ENCODE data around the gene BTN2A1.

Gene BTN2A1

DNA sequence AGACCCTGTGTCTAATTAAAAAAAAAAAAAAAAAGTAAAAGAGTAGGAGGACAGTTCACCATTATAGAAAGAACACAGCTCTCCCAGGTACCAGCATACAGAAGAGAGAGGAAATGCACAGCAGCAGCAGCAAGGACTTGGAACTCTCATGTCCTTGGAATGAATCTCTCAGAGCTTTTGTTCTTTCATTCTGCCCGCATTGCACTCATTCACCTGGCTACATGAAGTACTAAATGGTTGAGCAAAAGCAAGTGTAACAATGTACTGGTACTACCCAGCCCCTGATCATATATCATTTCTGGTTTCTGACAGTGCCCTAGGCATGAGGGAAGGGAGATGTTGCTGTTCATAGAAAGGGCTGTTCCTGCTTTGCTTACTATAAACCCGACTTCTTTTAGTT is 29.5 kb upstream of the BTN2A1 start:
- no peak overlapping the region for H3K27ac ChIP-seq (ENCODE audit: low read depth, low read length)
- H3K9ac ChIP-seq (ENCODE audit: low read length) = no peak overlapping the region
- no peak overlapping the region for H3K4ac ChIP-seq (ENCODE audit: low read depth, low read length)
- H4K12ac ChIP-seq (ENCODE audit: low read depth, low read length) = no peak overlapping the region
- H3K79me1 ChIP-seq (ENCODE audit: low read length) = no peaks in the 10 kb centered on the region
- H3K18ac ChIP-seq (ENCODE audit: low read length) = no peak overlapping the region
- no peaks in the 10 kb centered on the region for H3K4me1 ChIP-seq (ENCODE audit: control insufficient read depth in 1 of 2, insufficient read depth in 2 of 2, low read length in 2 of 2)
- H3K9me3 ChIP-seq (ENCODE audit: insufficient read depth, low read depth, low read length) = peaks cover 7% of the 10 kb centered on the region
- H3K14ac ChIP-seq (ENCODE audit: low read length) = no peak overlapping the region
- H4K91ac ChIP-seq (ENCODE audit: low read depth, low read length) = no peak overlapping the region
- H3K23ac ChIP-seq (ENCODE audit: low read length) = no peak overlapping the region
- no peak overlapping the region for H2AFZ ChIP-seq (ENCODE audit: insufficient read depth, low read length, poor library complexity)
- H3K36me3 ChIP-seq (ENCODE audit: control insufficient read depth in 1 of 2, insufficient read depth in 2 of 2, low read length in 2 of 2) = peaks cover 0 to 3% of the 10 kb centered on the region in 2 experiments
- WGBS (ENCODE audit: extremely low coverage, insufficient coverage, insufficient read length) = no CpG with 5 or more reads among the region's 2 CpGs
- no peak overlapping the region for H3K4me2 ChIP-seq (ENCODE audit: low read length)
- H3K4me3 ChIP-seq (ENCODE audit: low read depth, low read length) = no peak overlapping the region
- no peak overlapping the region for H2BK12ac ChIP-seq (ENCODE audit: low read length)
- H4K8ac ChIP-seq (ENCODE audit: low read depth, low read length) = no peak overlapping the region
- H2AK5ac ChIP-seq (ENCODE audit: low read length) = no peak overlapping the region
- no peaks in the 10 kb centered on the region for H3K27me3 ChIP-seq (ENCODE audit: insufficient read depth, low read length)
- DNase-seq = peak; percentile 89 to 93
- H3K79me2 ChIP-seq (ENCODE audit: control insufficient read depth, insufficient read depth, low read length, poor library complexity) = no peaks in the 10 kb centered on the region
- no peak overlapping the region for H2BK120ac ChIP-seq (ENCODE audit: insufficient read depth, low read length, poor library complexity)
- no peak overlapping the region for H2BK5ac ChIP-seq (ENCODE audit: low read depth, low read length, poor library complexity)

DNA sequence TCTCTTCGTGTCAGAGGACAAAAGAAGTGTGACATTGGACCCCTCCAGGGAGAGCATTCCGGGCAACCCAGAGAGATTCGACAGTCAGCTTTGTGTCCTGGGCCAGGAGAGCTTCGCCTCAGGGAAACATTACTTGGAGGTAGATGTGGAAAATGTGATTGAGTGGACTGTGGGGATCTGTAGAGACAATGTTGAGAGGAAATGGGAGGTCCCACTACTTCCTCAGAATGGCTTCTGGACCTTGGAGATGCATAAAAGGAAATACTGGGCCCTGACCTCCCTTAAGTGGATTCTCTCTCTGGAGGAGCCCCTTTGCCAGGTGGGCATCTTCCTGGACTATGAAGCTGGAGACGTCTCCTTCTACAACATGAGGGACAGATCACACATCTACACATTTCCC is 27.0 kb upstream of the BTN2A1 start:
- H4K12ac ChIP-seq (ENCODE audit: low read depth, low read length) = no peak overlapping the region

DNA sequence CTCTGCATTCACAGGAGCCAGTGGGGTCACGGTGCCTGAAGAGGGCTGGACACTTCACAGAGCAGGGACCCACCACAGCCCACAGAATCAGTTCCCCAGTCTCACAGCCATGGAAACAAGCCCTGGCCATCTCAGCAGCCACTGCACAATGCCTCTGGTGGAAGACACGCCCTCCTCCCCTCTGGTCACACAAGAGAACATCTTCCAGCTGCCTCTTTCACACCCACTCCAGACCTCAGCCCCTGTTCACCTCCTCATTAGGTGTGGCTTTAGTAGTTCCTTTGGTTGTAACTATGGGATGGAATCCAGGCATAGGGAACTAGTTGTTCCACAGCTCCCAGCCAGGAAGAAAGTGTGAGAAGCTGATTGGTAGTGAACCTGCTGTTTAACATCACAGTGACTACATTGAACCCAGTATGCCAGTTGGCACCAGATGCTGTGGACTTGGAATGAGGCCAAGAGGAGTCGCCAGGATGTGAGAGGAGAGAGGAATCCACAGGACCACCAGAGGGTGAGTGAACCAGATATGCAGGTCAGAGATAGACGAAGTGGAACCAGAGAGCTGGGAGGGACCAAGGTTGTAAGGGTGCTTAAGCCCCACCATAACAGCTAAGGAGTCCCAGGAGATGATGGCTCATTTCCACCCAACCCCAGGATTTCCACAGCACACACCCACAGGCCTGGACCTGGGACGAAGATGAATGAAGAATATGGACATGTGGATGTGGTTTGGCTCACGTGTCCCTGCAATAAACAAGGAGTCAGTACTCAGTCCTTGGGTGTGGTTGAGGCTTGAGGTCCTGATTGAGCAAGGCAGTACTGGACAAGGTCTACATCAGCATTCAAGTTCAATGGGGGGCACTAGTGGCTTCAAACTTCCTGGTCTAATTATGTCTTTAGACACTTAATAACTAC is 26.2 kb upstream of the BTN2A1 start:
- Histone ChIP-seq H2BK120ac (ENCODE audit: insufficient read depth, low read length, poor library complexity) (no peak overlapping the region), H3K23ac (ENCODE audit: low read length) (no peak overlapping the region), H2AK5ac (ENCODE audit: low read length) (no peak overlapping the region), H3K4me1 (ENCODE audit: control insufficient read depth in 1 of 2, insufficient read depth in 2 of 2, low read length in 2 of 2) (no peaks in the 10 kb centered on the region), H3K14ac (ENCODE audit: low read length) (no peak overlapping the region), H3K18ac (ENCODE audit: low read length) (no peak overlapping the region), H3K4me2 (ENCODE audit: low read length) (no peak overlapping the region), H3K9ac (ENCODE audit: low read length) (no peak overlapping the region), H4K91ac (ENCODE audit: low read depth, low read length) (no peak overlapping the region), H3K27ac (ENCODE audit: low read depth, low read length) (no peak overlapping the region), H2AFZ (ENCODE audit: insufficient read depth, low read length, poor library complexity) (no peak overlapping the region), H3K9me3 (ENCODE audit: insufficient read depth, low read depth, low read length) (peaks cover 7% of the 10 kb centered on the region), H3K4me3 (ENCODE audit: low read depth, low read length) (no peak overlapping the region), H3K36me3 (ENCODE audit: control insufficient read depth in 1 of 2, insufficient read depth in 2 of 2, low read length in 2 of 2) (peaks cover 0 to 3% of the 10 kb centered on the region in 2 experiments), H3K27me3 (ENCODE audit: insufficient read depth, low read length) (no peaks in the 10 kb centered on the region), H4K12ac (ENCODE audit: low read depth, low read length) (no peak overlapping the region), H3K79me1 (ENCODE audit: low read length) (no peaks in the 10 kb centered on the region), H3K79me2 (ENCODE audit: control insufficient read depth, insufficient read depth, low read length, poor library complexity) (no peaks in the 10 kb centered on the region), H4K8ac (ENCODE audit: low read depth, low read length) (no peak overlapping the region), H3K4ac (ENCODE audit: low read depth, low read length) (no peak overlapping the region), H2BK12ac (ENCODE audit: low read length) (no peak overlapping the region), H2BK5ac (ENCODE audit: low read depth, low read length, poor library complexity) (no peak overlapping the region)
- no CpG with 5 or more reads among the region's 6 CpGs for WGBS (ENCODE audit: extremely low coverage, insufficient coverage, insufficient read length)
- DNase-seq = no peak

More for the DNA sequence above, 27.0 kb upstream of the BTN2A1 start:
- Histone ChIP-seq H3K79me2 (ENCODE audit: control insufficient read depth, insufficient read depth, low read length, poor library complexity) (no peaks in the 10 kb centered on the region), H3K23ac (ENCODE audit: low read length) (no peak overlapping the region), H3K27me3 (ENCODE audit: insufficient read depth, low read length) (no peaks in the 10 kb centered on the region), H3K4me3 (ENCODE audit: low read depth, low read length) (no peak overlapping the region), H3K4me1 (ENCODE audit: control insufficient read depth in 1 of 2, insufficient read depth in 2 of 2, low read length in 2 of 2) (no peaks in the 10 kb centered on the region), H2BK12ac (ENCODE audit: low read length) (no peak overlapping the region), H3K18ac (ENCODE audit: low read length) (no peak overlapping the region), H2AK5ac (ENCODE audit: low read length) (no peak overlapping the region), H2BK5ac (ENCODE audit: low read depth, low read length, poor library complexity) (no peak overlapping the region), H3K79me1 (ENCODE audit: low read length) (no peaks in the 10 kb centered on the region), H3K4me2 (ENCODE audit: low read length) (no peak overlapping the region), H4K8ac (ENCODE audit: low read depth, low read length) (no peak overlapping the region), H2BK120ac (ENCODE audit: insufficient read depth, low read length, poor library complexity) (no peak overlapping the region), H3K36me3 (ENCODE audit: control insufficient read depth in 1 of 2, insufficient read depth in 2 of 2, low read length in 2 of 2) (peaks cover 0 to 3% of the 10 kb centered on the region in 2 experiments), H2AFZ (ENCODE audit: insufficient read depth, low read length, poor library complexity) (no peak overlapping the region), H3K9me3 (ENCODE audit: insufficient read depth, low read depth, low read length) (peaks cover 7% of the 10 kb centered on the region), H3K14ac (ENCODE audit: low read length) (no peak overlapping the region), H3K4ac (ENCODE audit: low read depth, low read length) (no peak overlapping the region), H3K27ac (ENCODE audit: low read depth, low read length) (no peak overlapping the region), H4K91ac (ENCODE audit: low read depth, low read length) (no peak overlapping the region), H3K9ac (ENCODE audit: low read length) (no peak overlapping the region)
- no peak for DNase-seq
- WGBS (ENCODE audit: extremely low coverage, insufficient coverage, insufficient read length) = no CpG with 5 or more reads among the region's 5 CpGs

DNA sequence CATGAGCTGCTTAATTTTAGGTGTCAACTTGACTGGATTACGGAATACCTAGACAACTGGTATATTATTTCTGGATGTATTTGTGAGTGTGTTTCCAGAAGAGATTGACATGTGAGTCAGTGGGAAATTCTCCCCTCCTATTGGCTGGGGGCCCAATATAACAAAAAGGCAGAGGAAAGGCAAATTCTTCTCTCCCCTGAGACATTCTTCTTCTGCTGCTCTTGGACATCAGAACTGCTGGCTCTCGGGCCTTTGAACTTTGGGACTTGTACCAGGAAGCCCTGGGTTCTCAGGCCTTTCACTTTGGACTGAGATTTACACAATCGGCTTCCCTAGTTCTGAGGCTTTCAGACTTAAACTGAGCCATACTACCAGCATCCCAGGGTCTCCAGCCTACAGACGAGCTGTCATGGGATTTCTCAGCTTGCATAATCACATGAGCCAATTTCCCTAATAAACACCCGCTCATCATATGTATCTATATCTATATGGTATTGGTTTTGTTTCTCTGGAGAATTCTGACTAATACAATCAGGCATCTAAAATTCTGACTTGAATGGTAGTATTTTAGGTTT is 25.0 kb upstream of the BTN2A1 start:
- Histone ChIP-seq H3K36me3 (ENCODE audit: control insufficient read depth in 1 of 2, insufficient read depth in 2 of 2, low read length in 2 of 2) (peaks cover 0 to 3% of the 10 kb centered on the region in 2 experiments), H3K4me2 (ENCODE audit: low read length) (no peak overlapping the region), H4K8ac (ENCODE audit: low read depth, low read length) (no peak overlapping the region), H3K4ac (ENCODE audit: low read depth, low read length) (no peak overlapping the region), H2BK12ac (ENCODE audit: low read length) (no peak overlapping the region), H3K4me3 (ENCODE audit: low read depth, low read length) (no peak overlapping the region), H4K12ac (ENCODE audit: low read depth, low read length) (no peak overlapping the region), H3K27me3 (ENCODE audit: insufficient read depth, low read length) (no peaks in the 10 kb centered on the region), H3K14ac (ENCODE audit: low read length) (no peak overlapping the region), H3K79me2 (ENCODE audit: control insufficient read depth, insufficient read depth, low read length, poor library complexity) (no peaks in the 10 kb centered on the region), H3K27ac (ENCODE audit: low read depth, low read length) (no peak overlapping the region), H3K79me1 (ENCODE audit: low read length) (no peaks in the 10 kb centered on the region), H2BK120ac (ENCODE audit: insufficient read depth, low read length, poor library complexity) (no peak overlapping the region), H3K9me3 (ENCODE audit: insufficient read depth, low read depth, low read length) (peaks cover 7% of the 10 kb centered on the region), H3K23ac (ENCODE audit: low read length) (no peak overlapping the region), H3K9ac (ENCODE audit: low read length) (no peak overlapping the region), H3K18ac (ENCODE audit: low read length) (no peak overlapping the region), H2AFZ (ENCODE audit: insufficient read depth, low read length, poor library complexity) (no peak overlapping the region), H2AK5ac (ENCODE audit: low read length) (no peak overlapping the region), H3K4me1 (ENCODE audit: control insufficient read depth in 1 of 2, insufficient read depth in 2 of 2, low read length in 2 of 2) (no peaks in the 10 kb centered on the region), H4K91ac (ENCODE audit: low read depth, low read length) (no peak overlapping the region), H2BK5ac (ENCODE audit: low read depth, low read length, poor library complexity) (no peak overlapping the region)
- WGBS (ENCODE audit: extremely low coverage, insufficient coverage, insufficient read length) = no CpG with 5 or more reads among the region's 5 CpGs
- peak in 1 of 2 donors; percentile 2 for DNase-seq
